HG03039 (cell line): Measurements from ENCODE around the gene HMHB1.

ENCODE experiments used
- ATAC-seq: cut with Tn5 transposase; IDR thresholded peaks from one replicate; pipeline ENCODE4 v1.9.1; 2021; ENCODE audit warnings: mild to moderate bottlenecking, moderate library complexity; ENCODE audit not compliant: unreplicated experiment

HMHB1 gene

GRCh38 chr5:143865426-143866025 lies 53.6 kb downstream of the HMHB1 start:
- no peak for ATAC-seq
